HEK293T (cell line): ENCODE measurements around the gene IL17D.

ENCODE experiments used
- CTCF ChIA-PET: fragments of 350-600 bp; formaldehyde crosslinking; extraction: SDS; loops from one replicate; lab custom pipeline; 2021; ENCODE audit warnings: antibody characterized with exemption, inconsistent platforms; lab: Yijun Ruan, JAX
- POLR2A ChIA-PET: fragments of 350-600 bp; formaldehyde crosslinking; extraction: SDS; loops from one replicate; lab custom pipeline; 2020; ENCODE audit warnings: antibody characterized with exemption, inconsistent platforms; lab: Yijun Ruan, JAX
- DNase-seq: peaks from one replicate; pipeline ENCODE4 v3.0.0; 2012; ENCODE audit warnings: mixed read lengths; ENCODE audit errors: extremely low spot score
- ARNT ChIP-seq: fragments of 450-650 bp; IDR thresholded peaks from 2 replicates; pipeline ENCODE4 v1.6.1; 2017; ENCODE audit warnings: mild to moderate bottlenecking
- BHLHE40 ChIP-seq: fragments of 450-650 bp; IDR thresholded peaks from 2 replicates; pipeline ENCODE4 v1.6.1; 2016; ENCODE audit warnings: mild to moderate bottlenecking, moderate library complexity, borderline replicate concordance
- CTBP1 ChIP-seq: fragments of 450-650 bp; IDR thresholded peaks from 2 replicates; pipeline ENCODE4 v1.6.1; 2016; ENCODE audit warnings: borderline replicate concordance
- ELF4 ChIP-seq: fragments of 450-650 bp; IDR thresholded peaks from 2 replicates; pipeline ENCODE4 v1.6.1; 2017; ENCODE audit warnings: antibody characterized with exemption
- FOXA1 ChIP-seq: fragments of 450-650 bp; IDR thresholded peaks from 2 replicates; pipeline ENCODE4 v1.6.1; 2016; ENCODE audit warnings: mild to moderate bottlenecking
- FOXK2 ChIP-seq: fragments of 450-650 bp; IDR thresholded peaks from 2 replicates; pipeline ENCODE4 v1.6.1; 2016; ENCODE audit warnings: mild to moderate bottlenecking
- FOXM1 ChIP-seq: fragments of 450-650 bp; IDR thresholded peaks from 2 replicates; pipeline ENCODE4 v1.6.1; 2017; ENCODE audit warnings: mild to moderate bottlenecking, borderline replicate concordance
- HDGF ChIP-seq: fragments of 450-650 bp; IDR thresholded peaks from 2 replicates; pipeline ENCODE4 v1.6.1; 2017; ENCODE audit warnings: antibody characterized with exemption, borderline replicate concordance
- L3MBTL2 ChIP-seq: fragments of 450-650 bp; conservative IDR thresholded peaks from 2 replicates; pipeline ENCODE4 v1.6.1; 2016; ENCODE audit warnings: mild to moderate bottlenecking
- LEF1 ChIP-seq: fragments of 450-650 bp; IDR thresholded peaks from 2 replicates; pipeline ENCODE4 v1.6.1; 2017; ENCODE audit warnings: mild to moderate bottlenecking, borderline replicate concordance
- NFRKB ChIP-seq: fragments of 450-650 bp; IDR thresholded peaks from 2 replicates; pipeline ENCODE4 v1.6.1; 2016; ENCODE audit warnings: mild to moderate bottlenecking, moderate library complexity
- SP1 ChIP-seq: fragments of 450-650 bp; IDR thresholded peaks from 2 replicates; pipeline ENCODE4 v1.6.1; 2017
- SUZ12 ChIP-seq: fragments of 450-650 bp; IDR thresholded peaks from 2 replicates; pipeline ENCODE4 v1.6.1; 2016; ENCODE audit warnings: mild to moderate bottlenecking
- TARDBP ChIP-seq: fragments of 450-650 bp; IDR thresholded peaks from 2 replicates; pipeline ENCODE4 v1.6.1; 2016
- ZNF384 ChIP-seq: fragments of 450-650 bp; IDR thresholded peaks from 2 replicates; pipeline ENCODE4 v1.6.1; 2016
- TF ChIP-seq, protein P1 (sequence below): fragments of 450-650 bp; IDR thresholded peaks from 2 replicates; pipeline ENCODE4 v1.6.1; 2016

IL17D gene

DNA sequence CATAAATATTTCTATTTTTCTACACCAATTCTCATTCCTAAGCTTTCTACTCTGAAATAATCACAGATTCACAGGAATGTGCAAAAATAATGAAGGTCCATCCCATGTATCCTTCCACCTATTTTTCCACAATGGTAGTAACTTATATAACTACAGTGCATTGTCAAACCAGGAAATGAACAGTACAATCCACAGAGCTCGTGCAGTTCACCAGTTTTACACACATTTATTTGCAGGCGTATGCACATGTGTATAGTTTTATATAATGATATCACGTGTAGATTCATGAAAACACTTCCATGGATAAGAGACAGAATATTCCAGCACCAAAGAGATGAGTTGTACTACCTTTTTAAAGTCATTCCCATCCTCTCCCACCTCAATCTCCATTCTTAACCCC lies 57.4 kb downstream of the IL17D start:
- DNase-seq = no peak
- TF ChIP-seq LEF1 (no peak), ELF4 (no peak), BHLHE40 (no peak)
- POLR2A ChIA-PET = no interaction called here
- CTCF ChIA-PET = no interaction called here

DNA sequence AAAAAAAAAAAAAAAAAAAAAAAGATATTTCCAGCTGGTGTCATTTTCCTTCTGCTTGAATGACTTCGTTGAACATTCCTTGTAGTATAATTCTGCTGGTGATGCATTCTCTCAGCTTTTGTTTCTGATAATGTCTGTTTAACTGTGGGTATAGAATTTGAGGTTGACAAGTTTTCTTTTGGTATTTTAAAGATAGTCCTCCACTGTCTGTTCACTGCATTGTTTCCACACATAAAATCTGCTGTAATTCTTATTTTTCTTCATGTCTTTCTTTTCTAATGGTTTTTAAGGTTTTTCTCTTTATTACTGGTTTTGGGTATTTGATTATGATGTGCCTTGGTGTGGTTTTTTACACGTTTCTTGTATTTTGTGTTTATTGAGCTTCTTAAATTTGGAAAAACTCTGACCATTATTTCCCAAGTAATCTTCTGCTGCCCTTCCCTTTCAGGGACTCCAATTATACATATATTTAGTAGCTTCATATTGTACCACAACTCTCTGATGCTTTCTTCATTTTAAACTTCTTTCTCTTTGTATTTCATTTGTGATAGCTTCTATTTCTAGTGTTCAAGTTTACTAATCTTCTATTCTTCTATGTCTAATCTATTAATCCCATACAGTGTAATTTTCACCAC lies 63.9 kb downstream of the IL17D start:
- no peak for DNase-seq
- no peak for TF ChIP-seq SUZ12
- TF ChIP-seq ARNT = no peak
- no peak for TF ChIP-seq TARDBP
- TF ChIP-seq FOXK2 = no peak
- TF ChIP-seq FOXM1 = no peak
- TF ChIP-seq ZNF384 = no peak
- TF ChIP-seq ELF4 = no peak
- no peak for TF ChIP-seq L3MBTL2
- no peak for TF ChIP-seq HDGF
- TF ChIP-seq, protein P1, sequence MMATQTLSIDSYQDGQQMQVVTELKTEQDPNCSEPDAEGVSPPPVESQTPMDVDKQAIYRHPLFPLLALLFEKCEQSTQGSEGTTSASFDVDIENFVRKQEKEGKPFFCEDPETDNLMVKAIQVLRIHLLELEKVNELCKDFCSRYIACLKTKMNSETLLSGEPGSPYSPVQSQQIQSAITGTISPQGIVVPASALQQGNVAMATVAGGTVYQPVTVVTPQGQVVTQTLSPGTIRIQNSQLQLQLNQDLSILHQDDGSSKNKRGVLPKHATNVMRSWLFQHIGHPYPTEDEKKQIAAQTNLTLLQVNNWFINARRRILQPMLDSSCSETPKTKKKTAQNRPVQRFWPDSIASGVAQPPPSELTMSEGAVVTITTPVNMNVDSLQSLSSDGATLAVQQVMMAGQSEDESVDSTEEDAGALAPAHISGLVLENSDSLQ = no peak
- no peak for TF ChIP-seq BHLHE40
- POLR2A ChIA-PET = no interaction called here
- CTCF ChIA-PET = interaction anchor here (0.6 to 1.1 kb wide), 2 partner anchors 158 to 654 kb away, joined by 3 to 4 read pairs; no protein-coding TSS in a partner anchor

DNA sequence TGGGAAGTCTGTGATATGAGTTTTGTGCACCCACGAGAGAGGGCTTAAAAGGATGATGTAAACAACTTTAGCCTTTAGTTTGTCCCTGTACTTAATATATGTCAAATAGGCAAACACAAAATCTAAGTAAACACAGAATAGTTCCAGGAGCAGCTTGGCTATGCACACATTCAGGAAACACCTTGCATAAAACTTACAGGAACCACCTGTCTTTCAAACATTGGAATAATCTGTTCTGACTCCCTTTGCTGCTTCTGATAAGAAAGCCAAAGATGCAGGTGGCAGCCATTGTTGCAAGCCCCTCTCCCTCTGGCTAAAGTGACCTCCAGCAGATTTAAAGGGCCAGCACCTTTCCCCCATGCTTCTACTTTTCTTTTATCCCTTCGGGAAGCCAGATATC lies 65.6 kb downstream of the IL17D start:
- TF ChIP-seq LEF1 (no peak), ELF4 (no peak), SP1 (no peak), TARDBP (no peak), ZNF384 (no peak), NFRKB (no peak), CTBP1 (no peak), HDGF (no peak), FOXA1 (no peak), L3MBTL2 (no peak)
- TF ChIP-seq, protein P1 = no peak
- ChIA-PET CTCF (no interaction called here), POLR2A (no interaction called here)
- DNase-seq = no peak

DNA sequence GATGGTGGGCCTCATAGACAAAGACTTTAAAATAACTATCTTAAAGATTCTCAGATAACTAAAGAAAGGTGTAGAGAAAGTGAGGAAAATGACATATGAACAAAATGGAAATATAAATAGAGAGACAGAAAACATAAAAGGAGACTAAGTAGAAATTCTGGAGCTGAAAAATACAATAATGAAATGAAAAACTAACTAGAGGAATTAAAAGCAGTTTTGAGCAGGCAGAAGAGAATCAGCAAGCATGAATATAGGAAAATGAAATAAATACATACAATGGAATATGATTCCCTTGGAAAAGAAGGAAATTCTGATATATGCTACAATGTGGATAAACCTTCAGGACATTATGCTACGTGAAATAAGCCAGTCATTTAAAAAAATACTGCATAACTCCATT lies 66.3 kb downstream of the IL17D start:
- ChIA-PET POLR2A (no interaction called here), CTCF (no interaction called here)
- no peak for DNase-seq
- TF ChIP-seq NFRKB (no peak), HDGF (no peak), FOXM1 (no peak)
